ENCODE results near the gene ENPEP.

DNA sequence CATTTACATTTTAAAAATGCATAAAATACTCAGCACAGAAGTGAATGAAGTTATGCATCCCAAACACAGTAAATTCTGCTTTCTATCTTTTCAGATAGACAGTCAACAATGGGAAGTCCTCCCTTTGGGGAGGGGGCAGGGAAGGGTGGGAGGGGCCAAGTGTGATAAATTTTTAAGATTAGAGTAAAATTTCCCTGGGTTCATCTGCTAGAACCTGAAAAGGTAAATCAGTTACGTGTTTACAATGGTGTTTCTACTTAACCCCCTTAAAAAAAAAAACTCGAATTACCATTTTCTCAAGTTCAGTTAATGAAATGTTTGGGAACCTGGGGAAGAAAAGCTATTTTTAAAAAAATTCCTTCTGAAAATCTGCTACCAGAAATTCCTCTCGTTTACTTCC lies 137.8 kb downstream of the ENPEP start:
- TF ChIP-seq, protein P1, sequence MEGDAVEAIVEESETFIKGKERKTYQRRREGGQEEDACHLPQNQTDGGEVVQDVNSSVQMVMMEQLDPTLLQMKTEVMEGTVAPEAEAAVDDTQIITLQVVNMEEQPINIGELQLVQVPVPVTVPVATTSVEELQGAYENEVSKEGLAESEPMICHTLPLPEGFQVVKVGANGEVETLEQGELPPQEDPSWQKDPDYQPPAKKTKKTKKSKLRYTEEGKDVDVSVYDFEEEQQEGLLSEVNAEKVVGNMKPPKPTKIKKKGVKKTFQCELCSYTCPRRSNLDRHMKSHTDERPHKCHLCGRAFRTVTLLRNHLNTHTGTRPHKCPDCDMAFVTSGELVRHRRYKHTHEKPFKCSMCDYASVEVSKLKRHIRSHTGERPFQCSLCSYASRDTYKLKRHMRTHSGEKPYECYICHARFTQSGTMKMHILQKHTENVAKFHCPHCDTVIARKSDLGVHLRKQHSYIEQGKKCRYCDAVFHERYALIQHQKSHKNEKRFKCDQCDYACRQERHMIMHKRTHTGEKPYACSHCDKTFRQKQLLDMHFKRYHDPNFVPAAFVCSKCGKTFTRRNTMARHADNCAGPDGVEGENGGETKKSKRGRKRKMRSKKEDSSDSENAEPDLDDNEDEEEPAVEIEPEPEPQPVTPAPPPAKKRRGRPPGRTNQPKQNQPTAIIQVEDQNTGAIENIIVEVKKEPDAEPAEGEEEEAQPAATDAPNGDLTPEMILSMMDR (IDR thresholded peaks at IDR 0.05): no peak
- TF ChIP-seq POLR2A (IDR thresholded peaks at IDR 0.05): no peak
